ENCODE measurements around the gene KDM6A.
"Not testable (repeated sequence)": the region's sequence is repeated elsewhere in the genome, so short reads cannot be mapped to it uniquely, and the experiment has no call there.

KDM6A gene

GRCh38 chrX:45006002-45006800 lies 133.2 kb downstream of the KDM6A start:
- no peak for DNase-seq (ENCODE audit: low read depth in 2 of 3, low spot score in 2 of 3)

DNA sequence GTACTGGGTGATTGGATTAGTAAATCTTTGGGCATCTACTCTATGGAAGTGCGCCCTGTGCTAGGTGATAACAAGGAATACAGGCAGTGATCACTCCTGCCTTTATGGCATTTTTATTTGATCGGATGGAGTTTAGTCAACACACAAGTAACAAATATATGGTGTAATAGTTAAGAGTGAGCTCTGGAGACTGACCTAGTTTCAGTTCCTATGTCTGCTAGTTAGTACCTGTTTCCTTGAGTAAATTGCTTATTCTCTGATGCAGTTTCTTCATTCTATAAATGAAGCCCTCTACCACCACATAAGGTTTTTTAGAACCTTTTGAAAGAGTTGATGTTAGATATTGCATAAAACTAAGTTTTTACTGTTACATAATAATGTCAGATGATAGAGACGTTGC lies 134.6 kb downstream of the KDM6A start:
- DNase-seq (ENCODE audit: low read depth in 2 of 3, low spot score in 2 of 3): no peak

DNA sequence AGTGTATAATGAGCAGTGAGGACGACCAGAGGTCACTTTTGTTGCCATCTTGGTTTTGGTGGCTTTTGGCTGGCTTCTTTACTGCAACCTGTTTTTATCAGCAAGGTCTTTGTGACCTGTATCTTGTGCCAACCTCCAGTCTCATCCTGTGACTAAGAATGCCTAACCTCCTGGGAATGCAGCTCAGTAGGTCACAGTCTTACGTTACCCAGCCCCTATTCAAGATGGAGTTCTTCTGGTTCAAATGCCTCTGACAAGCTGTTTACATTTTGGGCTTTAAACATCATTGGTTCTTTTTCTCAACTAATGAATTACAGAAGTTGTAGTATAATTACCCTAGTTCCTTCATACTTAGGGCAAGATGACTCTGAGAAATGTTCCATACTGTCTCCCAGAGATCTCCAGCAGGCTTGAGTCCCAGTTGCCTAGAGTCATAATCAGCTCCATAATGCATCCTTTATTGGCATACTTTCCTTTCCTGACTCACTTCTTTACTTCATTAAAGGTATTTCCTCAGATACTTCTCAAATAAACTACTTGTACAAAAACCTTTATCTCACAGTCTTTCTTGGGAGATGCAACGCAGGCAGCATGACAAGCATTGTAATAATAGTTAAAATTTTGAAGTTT lies 136.5 kb downstream of the KDM6A start:
- DNase-seq (ENCODE audit: low read depth in 2 of 3, low spot score in 2 of 3): no peak

DNA sequence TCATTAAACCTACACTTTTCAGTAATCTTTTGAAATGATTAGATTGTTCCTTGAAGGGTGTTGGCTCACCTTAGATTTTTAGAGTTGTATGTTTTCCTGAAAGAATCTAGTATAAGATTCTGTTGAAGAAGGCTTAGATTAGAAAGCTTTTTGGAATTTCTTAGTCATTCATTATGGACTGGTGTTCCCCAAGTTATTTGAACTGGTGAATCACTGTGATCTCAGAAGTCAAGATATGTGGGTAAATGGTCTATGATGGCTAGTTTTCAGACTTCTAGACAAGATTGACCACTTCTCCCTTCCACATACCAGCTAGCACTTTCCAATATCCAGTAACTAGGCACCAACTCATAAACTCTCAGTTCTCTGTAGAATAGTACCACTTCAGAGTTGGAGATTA lies 138.1 kb downstream of the KDM6A start:
- DNase-seq (ENCODE audit: low read depth in 2 of 3, low spot score in 2 of 3): no peak

- no peak for DNase-seq (ENCODE audit: low read depth in 2 of 3, low spot score in 2 of 3)
Measured at GRCh38 chrX:45011597-45011996, 138.6 kb downstream of the KDM6A start.

- no peak for DNase-seq (ENCODE audit: low read depth in 2 of 3, low spot score in 2 of 3)
Measured at GRCh38 chrX:45017946-45018345, 145.0 kb downstream of the KDM6A start.

DNA sequence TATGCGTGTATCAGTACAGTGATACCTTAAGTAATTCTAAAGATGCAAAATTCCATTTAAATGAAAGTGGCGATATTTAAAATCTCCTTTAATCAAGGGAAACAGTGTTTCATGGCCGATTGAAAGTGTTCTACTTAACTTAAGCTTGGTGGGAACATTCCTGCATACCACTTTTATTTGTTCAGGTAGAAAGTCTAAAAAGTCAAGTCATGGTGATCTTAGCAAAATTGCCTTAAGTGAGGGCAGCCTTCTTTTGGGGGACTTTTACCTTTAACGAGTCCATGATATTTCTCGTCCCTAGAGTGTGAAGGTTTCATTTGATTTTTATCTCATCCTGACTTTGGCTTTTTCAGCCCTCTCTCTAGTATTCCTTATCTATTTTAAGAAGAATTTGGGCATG lies 149.2 kb downstream of the KDM6A start:
- no peak for DNase-seq (ENCODE audit: low read depth in 2 of 3, low spot score in 2 of 3)

- DNase-seq (ENCODE audit: low read depth in 2 of 3, low spot score in 2 of 3): no peak
Measured at GRCh38 chrX:45024501-45024900, 151.5 kb downstream of the KDM6A start.

DNA sequence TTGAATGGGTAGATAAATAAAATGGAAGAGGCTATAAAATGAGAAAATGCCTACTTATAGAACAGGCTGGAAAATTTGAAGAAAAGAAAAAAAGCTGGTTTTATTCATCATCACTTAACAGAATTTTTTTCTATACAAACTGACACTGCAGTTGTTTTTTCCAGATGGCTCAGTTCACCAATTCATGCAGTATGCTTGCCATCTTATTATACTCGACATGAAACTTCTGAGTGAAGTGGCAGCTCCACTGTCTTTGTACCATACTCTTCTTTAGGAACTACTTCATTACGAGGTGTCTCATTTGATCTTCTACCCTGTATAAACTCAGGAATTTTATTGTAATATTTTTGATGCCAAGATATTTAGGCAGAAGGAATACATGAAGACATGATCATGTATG lies 153.0 kb downstream of the KDM6A start:
- DNase-seq (ENCODE audit: low read depth in 2 of 3, low spot score in 2 of 3): no peak

GRCh38 chrX:45031830-45032378 lies 158.9 kb downstream of the KDM6A start:
- no peak for DNase-seq (ENCODE audit: low read depth in 2 of 3, low spot score in 2 of 3)

- no peak for DNase-seq (ENCODE audit: low read depth in 2 of 3, low spot score in 2 of 3)
Measured at GRCh38 chrX:45035071-45035470, 162.1 kb downstream of the KDM6A start.

DNA sequence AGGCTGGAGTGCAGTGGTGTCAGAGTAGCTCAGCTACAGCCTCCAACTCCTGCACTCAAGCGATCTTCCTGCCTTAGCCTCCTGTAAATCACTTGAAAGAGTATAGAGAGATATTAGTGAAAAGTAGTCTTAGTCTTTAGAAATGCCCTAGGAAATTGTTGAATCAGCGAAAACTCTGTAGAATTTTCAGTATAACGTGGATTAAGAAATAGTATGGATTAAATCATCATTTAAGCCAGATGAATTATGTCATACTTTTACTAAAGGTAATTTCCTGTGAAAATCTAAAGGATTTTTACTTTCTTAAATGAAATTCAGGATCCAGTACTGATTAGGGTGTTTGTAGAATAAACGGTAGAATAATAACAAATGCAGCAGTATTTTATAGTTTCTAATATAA lies 163.2 kb downstream of the KDM6A start:
- DNase-seq (ENCODE audit: low read depth in 2 of 3, low spot score in 2 of 3): no peak

- DNase-seq (ENCODE audit: low read depth in 2 of 3, low spot score in 2 of 3): not testable (repeated sequence)
Measured at GRCh38 chrX:45040137-45040536, 167.1 kb downstream of the KDM6A start.

DNA sequence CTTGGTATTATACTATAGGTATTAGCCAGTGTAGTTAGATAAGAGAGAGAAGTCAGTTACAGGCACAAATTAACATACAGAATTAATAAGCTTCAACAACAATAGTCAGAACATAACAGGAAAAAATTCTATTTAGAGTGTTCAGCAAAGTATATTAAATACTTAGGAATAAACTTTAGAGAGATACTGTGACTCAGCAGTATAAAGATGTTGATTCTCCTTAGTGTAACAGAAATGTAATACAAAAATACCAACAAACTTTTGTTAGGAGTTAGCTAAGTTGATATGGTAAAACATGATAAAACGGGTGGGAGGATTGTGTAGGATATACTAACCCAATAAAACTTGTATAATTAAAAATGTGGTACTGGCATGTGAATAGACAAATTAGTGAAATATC lies 173.4 kb downstream of the KDM6A start:
- DNase-seq (ENCODE audit: low read depth in 2 of 3, low spot score in 2 of 3): no peak

GRCh38 chrX:45050558-45050957 lies 177.6 kb downstream of the KDM6A start:
- DNase-seq (ENCODE audit: low read depth in 2 of 3, low spot score in 2 of 3): no peak

DNA sequence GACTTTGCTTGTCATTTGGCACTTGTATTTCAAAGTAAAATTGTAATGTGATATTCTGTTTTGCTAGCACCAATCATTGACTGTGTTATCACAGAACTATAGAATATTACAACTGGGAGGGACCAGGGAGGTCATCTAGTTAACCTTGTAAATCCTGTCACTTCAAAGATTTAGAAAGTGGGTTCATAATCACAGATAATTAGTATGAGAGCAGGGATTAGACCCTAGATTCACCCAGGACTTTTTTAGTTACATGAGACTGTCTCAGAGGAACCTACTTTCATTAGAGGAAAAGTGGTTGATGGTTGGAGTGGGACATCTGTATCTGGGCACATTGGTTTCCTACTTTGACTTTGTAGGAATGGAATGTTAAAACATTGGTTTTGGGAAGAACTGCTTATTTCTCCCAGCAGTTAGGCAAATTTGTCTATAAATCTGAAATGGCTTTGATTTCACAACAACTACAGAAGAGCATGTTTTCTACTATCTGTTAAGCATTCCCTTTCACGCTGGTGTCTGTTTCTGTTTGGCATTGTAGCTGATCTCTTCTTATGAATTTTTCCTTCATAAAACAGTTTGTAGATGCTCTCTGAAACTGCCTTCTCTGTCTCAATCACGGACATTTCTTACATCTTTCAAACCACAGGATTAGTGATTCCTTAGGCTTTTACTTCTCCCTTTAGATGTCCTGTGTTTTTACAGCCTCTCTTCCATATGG lies 183.6 kb downstream of the KDM6A start:
- no peak for DNase-seq (ENCODE audit: low read depth in 2 of 3, low spot score in 2 of 3)

DNA sequence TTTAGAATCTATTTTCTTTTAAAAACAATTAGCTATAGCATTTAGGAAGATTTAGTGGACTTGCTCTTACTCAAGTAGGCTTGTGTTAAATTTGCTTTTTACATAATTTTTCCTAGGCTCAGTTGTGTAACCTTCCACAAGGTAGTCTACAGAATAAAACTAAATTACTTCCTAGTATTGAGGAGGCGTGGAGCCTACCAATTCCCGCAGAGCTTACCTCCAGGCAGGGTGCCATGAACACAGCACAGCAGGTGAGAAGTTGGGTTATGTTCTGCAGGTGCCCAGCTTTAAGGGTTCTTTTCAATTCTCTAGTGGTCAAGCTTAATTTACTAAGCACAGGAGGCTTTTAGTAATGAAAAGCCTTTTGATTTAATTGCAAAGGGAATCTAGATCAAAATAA lies 186.9 kb downstream of the KDM6A start:
- DNase-seq (ENCODE audit: low read depth in 2 of 3, low spot score in 2 of 3): not testable (repeated sequence)

DNA sequence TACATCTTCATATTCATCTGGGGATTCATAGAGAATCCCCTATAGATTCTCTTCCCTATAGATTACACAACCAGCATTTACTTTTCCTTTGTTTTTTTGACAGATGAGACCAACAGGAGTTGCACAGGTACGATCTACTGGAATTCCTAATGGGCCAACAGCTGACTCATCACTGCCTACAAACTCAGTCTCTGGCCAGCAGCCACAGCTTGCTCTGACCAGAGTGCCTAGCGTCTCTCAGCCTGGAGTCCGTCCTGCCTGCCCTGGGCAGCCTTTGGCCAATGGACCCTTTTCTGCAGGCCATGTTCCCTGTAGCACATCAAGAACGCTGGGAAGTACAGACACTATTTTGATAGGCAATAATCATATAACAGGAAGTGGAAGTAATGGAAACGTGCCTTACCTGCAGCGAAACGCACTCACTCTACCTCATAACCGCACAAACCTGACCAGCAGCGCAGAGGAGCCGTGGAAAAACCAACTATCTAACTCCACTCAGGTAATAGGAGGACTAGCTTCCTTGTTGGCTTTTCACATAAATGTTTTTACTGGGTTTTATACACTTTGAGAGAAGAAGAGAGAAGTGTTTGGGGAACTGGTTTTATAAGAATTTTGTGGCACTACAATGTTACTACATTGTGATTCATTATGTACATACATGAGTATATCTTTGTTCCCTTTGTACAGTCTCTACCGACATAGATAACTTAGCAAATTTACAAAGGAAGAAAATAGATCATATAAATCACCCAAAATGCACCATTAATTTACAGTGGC lies 190.5 kb downstream of the KDM6A start:
- DNase-seq (ENCODE audit: low read depth in 2 of 3, low spot score in 2 of 3): no peak

- DNase-seq (ENCODE audit: low read depth in 2 of 3, low spot score in 2 of 3): no peak
Measured at GRCh38 chrX:45068569-45068968, 195.6 kb downstream of the KDM6A start.

- no peak for DNase-seq (ENCODE audit: low read depth in 2 of 3, low spot score in 2 of 3)
Measured at GRCh38 chrX:45070116-45071007, 197.4 kb downstream of the KDM6A start.
